Keratinocyte (primary cell): Measurements from ENCODE around the gene SFMBT2. TPM values are rescaled to one million over a fixed set of nuclear protein-coding genes. Genes with fewer than 3 reads are reported as not detected.

Experiments
- DNase-seq: peaks from one replicate; pipeline ENCODE4 v3.0.0-alpha.2; 2011; ENCODE audit warnings: low read depth, missing footprints, low spot score
- FAIRE-seq: peaks from 2 replicates; lab custom pipeline; 2011; peaks lifted over from hg19 to GRCh38; lab: Jason Lieb, UNC
- H2AFZ ChIP-seq: 2 replicates; pipeline ENCODE4 v1.6.0; 2012; ENCODE audit warnings: low read length, control low read depth, inconsistent platforms; ENCODE audit not compliant: control insufficient read depth
- H3K27ac ChIP-seq: 2 replicates; pipeline ENCODE4 v1.5.1; 2011; ENCODE audit warnings: low read length; ENCODE audit not compliant: control insufficient read depth, insufficient read depth
- H3K27me3 ChIP-seq: 3 replicates; pipeline ENCODE4 v1.6.0; 2011; ENCODE audit warnings: low read length; ENCODE audit not compliant: control insufficient read depth, insufficient read depth; ENCODE audit errors: extremely low read depth
- H3K36me3 ChIP-seq, 2 experiments: 2 replicates in 1 of 2; 3 replicates in 1 of 2; pipeline ENCODE4 v1.5.1; 2011; ENCODE audit warnings: low read length in 2 of 2, mild to moderate bottlenecking in 1 of 2; ENCODE audit not compliant: control insufficient read depth in 2 of 2, insufficient read depth in 2 of 2; ENCODE audit errors: extremely low read depth in 1 of 2
- H3K4me1 ChIP-seq: 3 replicates; pipeline ENCODE4 v1.5.1; 2011; ENCODE audit warnings: low read length; ENCODE audit not compliant: control insufficient read depth, insufficient read depth; ENCODE audit errors: extremely low read depth
- H3K4me2 ChIP-seq: 3 replicates; pipeline ENCODE4 v1.6.0; 2011; ENCODE audit warnings: low read depth, low read length; ENCODE audit not compliant: control insufficient read depth, insufficient read depth; ENCODE audit errors: extremely low read depth
- H3K4me3 ChIP-seq, 3 experiments: fragments of 200-600 bp in 1 of 3; sonication (generic) in 1 of 3; 2 replicates in 2 of 3; 3 replicates in 1 of 3; pipeline ENCODE4 v1.5.1; 2011 to 2016; ENCODE audit warnings: low read length in 3 of 3, mild to moderate bottlenecking in 3 of 3, control low read depth in 2 of 3, inconsistent platforms in 1 of 3, low read depth in 1 of 3, mixed read lengths in 1 of 3, mixed run types in 1 of 3, moderate library complexity in 1 of 3; ENCODE audit not compliant: control insufficient read depth in 2 of 3, insufficient read depth in 2 of 3; ENCODE audit errors: extremely low read depth in 1 of 3
- H3K79me2 ChIP-seq: 2 replicates; pipeline ENCODE4 v1.6.0; 2012; ENCODE audit warnings: low read length; ENCODE audit not compliant: control insufficient read depth, insufficient read depth
- H3K9ac ChIP-seq: 3 replicates; pipeline ENCODE4 v1.6.0; 2011; ENCODE audit warnings: low read length; ENCODE audit not compliant: control insufficient read depth, insufficient read depth; ENCODE audit errors: extremely low read depth
- H3K9me1 ChIP-seq: 3 replicates; pipeline ENCODE4 v1.6.0; 2011; ENCODE audit warnings: low read length; ENCODE audit not compliant: control insufficient read depth, insufficient read depth; ENCODE audit errors: extremely low read depth
- H3K9me3 ChIP-seq: 2 replicates; pipeline ENCODE4 v1.5.1; 2012; ENCODE audit warnings: low read depth, low read length; ENCODE audit not compliant: control insufficient read depth
- H4K20me1 ChIP-seq: 3 replicates; pipeline ENCODE4 v1.6.0; 2011; ENCODE audit warnings: low read length; ENCODE audit not compliant: control insufficient read depth, insufficient read depth; ENCODE audit errors: extremely low read depth
- EZH2 ChIP-seq: IDR thresholded peaks from one replicate; pipeline ENCODE4 v1.6.1; 2012; ENCODE audit warnings: inconsistent platforms, mild to moderate bottlenecking, low read length, moderate library complexity
- dilution Hi-C: fragments of 300-500 bp; cut with MboI; formaldehyde crosslinking; loops from one replicate; pipeline ENCODE4 v1.7.0; 2020; ENCODE audit warnings: low sequenced_read_pairs; ENCODE audit not compliant: extremely low pct_ligation_motif_present
- polyA plus RNA-seq, 5 experiments: library from polyadenylated mRNA; depleted of rRNA in 3 of 5; stranded (reverse) in 3 of 5; stranded (forward) in 1 of 5; unstranded in 1 of 5; fragments of >200 nt; gene quantifications; 1 replicate in 1 of 5; 2 replicates in 3 of 5; 3 replicates in 1 of 5; pipeline versions ENCODE4 v1.2.1 to v1.2.3, GENCODE V29; 2011 to 2012; ENCODE audit warnings: missing spikeins in 2 of 5, low read depth in 1 of 5, low replicate concordance in 1 of 5
- TF ChIP-seq, protein P1 (sequence below), 3 experiments: IDR thresholded peaks in 1 of 3; conservative IDR thresholded peaks in 1 of 3; optimal IDR thresholded peaks in 1 of 3; 2 replicates in 2 of 3; 3 replicates in 1 of 3; pipeline versions ENCODE3 to v1.5.1; 2011; ENCODE audit warnings: low read length in 3 of 3, mild to moderate bottlenecking in 3 of 3, moderate library complexity in 2 of 3, control low read depth in 1 of 3, inconsistent platforms in 1 of 3; ENCODE audit not compliant: insufficient read depth in 2 of 3; ENCODE audit errors: extremely low read depth in 1 of 3

Gene SFMBT2
- polyA plus RNA-seq, 1 donor (not counting 4 experiments of a cell fraction or from before 2014, with no cell fraction given), result 0.71 TPM

DNA sequence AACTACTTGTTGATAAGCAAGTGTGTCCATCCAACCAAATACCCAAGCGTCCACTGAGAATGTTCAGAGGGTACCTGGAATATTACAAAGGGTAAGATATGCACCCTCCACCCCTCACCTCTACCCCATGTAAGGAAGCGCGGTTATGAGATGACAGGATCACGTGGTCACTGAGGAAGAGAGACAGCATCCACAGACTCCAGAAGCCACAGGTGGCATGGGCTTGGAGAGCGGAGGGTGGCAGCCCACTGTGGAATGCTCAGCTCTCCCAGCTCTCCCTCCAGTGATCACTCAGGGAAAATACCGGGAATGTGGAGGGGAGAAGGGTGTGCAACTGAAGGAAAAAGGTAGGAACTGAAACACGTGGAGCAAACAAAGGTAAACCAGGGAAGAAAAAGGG lies 25.7 kb downstream of the SFMBT2 start:
- FAIRE-seq, result no peak
- no peak for TF ChIP-seq EZH2
- TF ChIP-seq, protein P1, sequence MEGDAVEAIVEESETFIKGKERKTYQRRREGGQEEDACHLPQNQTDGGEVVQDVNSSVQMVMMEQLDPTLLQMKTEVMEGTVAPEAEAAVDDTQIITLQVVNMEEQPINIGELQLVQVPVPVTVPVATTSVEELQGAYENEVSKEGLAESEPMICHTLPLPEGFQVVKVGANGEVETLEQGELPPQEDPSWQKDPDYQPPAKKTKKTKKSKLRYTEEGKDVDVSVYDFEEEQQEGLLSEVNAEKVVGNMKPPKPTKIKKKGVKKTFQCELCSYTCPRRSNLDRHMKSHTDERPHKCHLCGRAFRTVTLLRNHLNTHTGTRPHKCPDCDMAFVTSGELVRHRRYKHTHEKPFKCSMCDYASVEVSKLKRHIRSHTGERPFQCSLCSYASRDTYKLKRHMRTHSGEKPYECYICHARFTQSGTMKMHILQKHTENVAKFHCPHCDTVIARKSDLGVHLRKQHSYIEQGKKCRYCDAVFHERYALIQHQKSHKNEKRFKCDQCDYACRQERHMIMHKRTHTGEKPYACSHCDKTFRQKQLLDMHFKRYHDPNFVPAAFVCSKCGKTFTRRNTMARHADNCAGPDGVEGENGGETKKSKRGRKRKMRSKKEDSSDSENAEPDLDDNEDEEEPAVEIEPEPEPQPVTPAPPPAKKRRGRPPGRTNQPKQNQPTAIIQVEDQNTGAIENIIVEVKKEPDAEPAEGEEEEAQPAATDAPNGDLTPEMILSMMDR (optimal IDR thresholded peaks at IDR 0.05 in 1 of 3, IDR thresholded peaks at IDR 0.05 in 1 of 3, conservative IDR thresholded peaks at IDR 0.05 in 1 of 3; ENCODE audit: extremely low read depth in 1 of 3, insufficient read depth in 2 of 3, low read length in 3 of 3), result no peak

DNA sequence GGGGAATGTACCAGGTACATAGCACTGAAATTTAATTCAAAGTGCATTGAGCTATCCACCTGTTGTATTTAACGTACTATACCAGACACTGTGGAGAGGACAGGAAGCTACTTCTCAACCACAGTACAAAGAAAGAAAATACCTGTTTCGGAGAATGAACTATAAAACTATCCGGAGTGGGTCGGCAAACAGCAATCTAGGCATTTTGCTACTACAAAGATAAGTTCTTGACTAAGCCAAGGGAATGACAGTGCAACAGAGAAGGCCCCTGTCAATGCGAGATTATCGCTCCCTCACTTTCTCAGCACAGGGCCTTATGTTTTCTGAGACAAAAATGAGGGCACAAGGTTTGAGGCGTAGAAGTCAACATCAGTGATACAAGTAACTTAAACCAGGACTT lies 27.4 kb downstream of the SFMBT2 start:
- DNase-seq (no peak), FAIRE-seq (no peak)
- H3K9ac ChIP-seq, result no peak overlapping the region
- no peaks in the 10 kb centered on the region for H3K79me2 ChIP-seq
- TF ChIP-seq, protein P1 (optimal IDR thresholded peaks at IDR 0.05 in 1 of 3, IDR thresholded peaks at IDR 0.05 in 1 of 3, conservative IDR thresholded peaks at IDR 0.05 in 1 of 3; ENCODE audit: extremely low read depth in 1 of 3, insufficient read depth in 2 of 3, low read length in 3 of 3), result no peak
- no peak for TF ChIP-seq EZH2
- no peak overlapping the region for H3K4me3 ChIP-seq
- dilution Hi-C loops, result no loop called here
- H3K4me1 ChIP-seq, result no peaks in the 10 kb centered on the region
- no peaks in the 10 kb centered on the region for H3K9me3 ChIP-seq
- H4K20me1 ChIP-seq, result no peaks in the 10 kb centered on the region
- no peak overlapping the region for H2AFZ ChIP-seq
- H3K4me2 ChIP-seq, result no peak overlapping the region
- no peaks in the 10 kb centered on the region for H3K27me3 ChIP-seq
- no peaks in the 10 kb centered on the region for H3K9me1 ChIP-seq
- no peaks in the 10 kb centered on the region for H3K36me3 ChIP-seq
- no peak overlapping the region for H3K27ac ChIP-seq

More for the DNA sequence above, 25.7 kb downstream of the SFMBT2 start:
- no peak overlapping the region for H3K4me3 ChIP-seq
- H3K27me3 ChIP-seq, result no peaks in the 10 kb centered on the region
- no peaks in the 10 kb centered on the region for H4K20me1 ChIP-seq
- H2AFZ ChIP-seq, result no peak overlapping the region
- dilution Hi-C loops, result no loop called here
- H3K9ac ChIP-seq, result no peak overlapping the region
- H3K4me2 ChIP-seq, result no peak overlapping the region
- H3K36me3 ChIP-seq, result no peaks in the 10 kb centered on the region
- H3K27ac ChIP-seq, result no peak overlapping the region
- H3K9me3 ChIP-seq, result no peaks in the 10 kb centered on the region
- H3K79me2 ChIP-seq, result no peaks in the 10 kb centered on the region
- H3K9me1 ChIP-seq, result no peaks in the 10 kb centered on the region
- no peaks in the 10 kb centered on the region for H3K4me1 ChIP-seq
- DNase-seq, result no peak
